Stimulated activated naive B cell treated with anti-CD40 and anti-IgM and Interleukin-4, amounts not matched to agents 10 μg/mL and 1 μg/mL and 100 μg/mL, for 72 hours (primary cell): Measurements from ENCODE around the gene NAV1.
"Not testable (repeated sequence)": the region's sequence is repeated elsewhere in the genome, so short reads cannot be mapped to it uniquely, and the experiment has no call there.

Experiments
- ATAC-seq, 2 donors: fragments of 150-1000 bp; cut with Tn5 transposase; replicated peaks; 2 replicates each; pipeline ENCODE4 v1.10.0; 2021; ENCODE audit warnings: moderate library complexity in 1 of 2
- DNase-seq: peaks from one replicate; pipeline ENCODE4 v3.0.0; 2021
- H3K27ac Mint-ChIP-seq: one replicate; pipeline ENCODE4 v1.8.0; 2022; ENCODE audit warnings: mild to moderate bottlenecking, mixed read lengths
- H3K27me3 Mint-ChIP-seq, 2 donors: one replicate each; pipeline ENCODE4 v1.8.0; 2022; ENCODE audit warnings: mixed read lengths in 2 of 2
- H3K36me3 Mint-ChIP-seq, 2 donors: one replicate each; pipeline ENCODE4 v1.8.0; 2022; ENCODE audit warnings: mixed read lengths in 2 of 2, mild to moderate bottlenecking in 1 of 2
- H3K4me1 Mint-ChIP-seq, 2 donors: one replicate each; pipeline ENCODE4 v1.8.0; 2022; ENCODE audit warnings: mixed read lengths in 2 of 2, mild to moderate bottlenecking in 1 of 2
- H3K4me3 Mint-ChIP-seq, 2 donors: one replicate each; pipeline ENCODE4 v1.8.0; 2022; ENCODE audit warnings: mild to moderate bottlenecking in 2 of 2, mixed read lengths in 2 of 2, moderate library complexity in 1 of 2
- H3K9me3 Mint-ChIP-seq, 2 donors: one replicate each; pipeline ENCODE4 v1.8.0; 2022; ENCODE audit warnings: mixed read lengths in 2 of 2, mild to moderate bottlenecking in 1 of 2

Gene NAV1

GRCh38 chr1:201509601-201510374 lies 29.1 kb upstream of the NAV1 start:
- H3K27me3 Mint-ChIP-seq, result no peaks in the 10 kb centered on the region
- ATAC-seq (no peak), DNase-seq (no peak)
- H3K27ac Mint-ChIP-seq, result no peak overlapping the region
- H3K4me3 Mint-ChIP-seq, result no peak overlapping the region
- no peaks in the 10 kb centered on the region for H3K9me3 Mint-ChIP-seq
- H3K4me1 Mint-ChIP-seq, result peaks cover 27 to 37% of the 10 kb centered on the region in 2 donors
- H3K36me3 Mint-ChIP-seq, result peaks cover 7 to 8% of the 10 kb centered on the region in 2 donors

- Mint-ChIP-seq H3K27me3 (no peaks in the 10 kb centered on the region), H3K36me3 (peaks cover 3 to 14% of the 10 kb centered on the region in 2 donors), H3K9me3 (no peaks in the 10 kb centered on the region), H3K4me3 (no peak overlapping the region), H3K27ac (no peak overlapping the region), H3K4me1 (peaks cover 20 to 28% of the 10 kb centered on the region in 2 donors)
- DNase-seq (no peak), ATAC-seq (no peak)
Measured at GRCh38 chr1:201510734-201511133, 28.2 kb upstream of the NAV1 start.

- Mint-ChIP-seq H3K27me3 (no peaks in the 10 kb centered on the region), H3K9me3 (no peaks in the 10 kb centered on the region), H3K27ac (no peak overlapping the region), H3K36me3 (peaks cover 3 to 15% of the 10 kb centered on the region in 2 donors), H3K4me1 (peaks cover 17 to 21% of the 10 kb centered on the region in 2 donors), H3K4me3 (no peak overlapping the region)
- DNase-seq, result no peak
- ATAC-seq, result no peak
Measured at GRCh38 chr1:201511396-201511940, 27.5 kb upstream of the NAV1 start.

GRCh38 chr1:201511941-201512539 lies 26.9 kb upstream of the NAV1 start:
- ATAC-seq (no peak), DNase-seq (no peak)
- Mint-ChIP-seq H3K36me3 (peaks cover 3 to 16% of the 10 kb centered on the region in 2 donors), H3K27ac (no peak overlapping the region), H3K4me1 (peaks cover 18 to 19% of the 10 kb centered on the region in 2 donors), H3K4me3 (no peak overlapping the region), H3K9me3 (no peaks in the 10 kb centered on the region), H3K27me3 (no peaks in the 10 kb centered on the region)

GRCh38 chr1:201513498-201514243 lies 25.3 kb upstream of the NAV1 start:
- Mint-ChIP-seq H3K27me3 (no peaks in the 10 kb centered on the region), H3K9me3 (no peaks in the 10 kb centered on the region), H3K4me3 (no peak overlapping the region), H3K4me1 (peaks cover 9 to 12% of the 10 kb centered on the region in 2 donors), H3K36me3 (peaks cover 3 to 21% of the 10 kb centered on the region in 2 donors), H3K27ac (no peak overlapping the region)
- ATAC-seq (no peak), DNase-seq (no peak)

GRCh38 chr1:201514466-201514865 lies 24.5 kb upstream of the NAV1 start:
- H3K27me3 Mint-ChIP-seq, result no peaks in the 10 kb centered on the region

GRCh38 chr1:201515062-201515750 lies 23.7 kb upstream of the NAV1 start:
- no peak for DNase-seq
- Mint-ChIP-seq H3K27ac (no peak overlapping the region), H3K36me3 (peaks cover under 1 to 19% of the 10 kb centered on the region in 2 donors), H3K9me3 (no peaks in the 10 kb centered on the region), H3K4me1 (peaks cover 9 to 10% of the 10 kb centered on the region in 2 donors), H3K27me3 (no peaks in the 10 kb centered on the region), H3K4me3 (no peak overlapping the region)
- no peak for ATAC-seq

More at GRCh38 chr1:201514466-201514865, 24.5 kb upstream of the NAV1 start:
- Mint-ChIP-seq H3K36me3 (peaks cover 3 to 21% of the 10 kb centered on the region in 2 donors), H3K4me1 (peaks cover 9 to 12% of the 10 kb centered on the region in 2 donors), H3K27ac (no peak overlapping the region), H3K4me3 (no peak overlapping the region), H3K9me3 (no peaks in the 10 kb centered on the region)
- DNase-seq (no peak), ATAC-seq (no peak)

- H3K27ac Mint-ChIP-seq, result no peak overlapping the region
- no peak overlapping the region for H3K4me3 Mint-ChIP-seq
- no peak for ATAC-seq
Measured at GRCh38 chr1:201515895-201516294, 23.0 kb upstream of the NAV1 start.

GRCh38 chr1:201516511-201517127 lies 22.3 kb upstream of the NAV1 start:
- H3K36me3 Mint-ChIP-seq, result peaks cover 5 to 26% of the 10 kb centered on the region in 2 donors
- H3K4me3 Mint-ChIP-seq, result no peak overlapping the region
- H3K9me3 Mint-ChIP-seq, result no peaks in the 10 kb centered on the region
- no peak overlapping the region for H3K27ac Mint-ChIP-seq
- no peaks in the 10 kb centered on the region for H3K27me3 Mint-ChIP-seq
- ATAC-seq (no peak), DNase-seq (no peak)
- H3K4me1 Mint-ChIP-seq, result peaks cover 6 to 8% of the 10 kb centered on the region in 2 donors

More at GRCh38 chr1:201515895-201516294, 23.0 kb upstream of the NAV1 start:
- DNase-seq, result no peak
- H3K9me3 Mint-ChIP-seq, result no peaks in the 10 kb centered on the region
- H3K27me3 Mint-ChIP-seq, result no peaks in the 10 kb centered on the region
- H3K4me1 Mint-ChIP-seq, result peaks cover 9 to 10% of the 10 kb centered on the region in 2 donors
- H3K36me3 Mint-ChIP-seq, result peaks cover 2 to 22% of the 10 kb centered on the region in 2 donors

GRCh38 chr1:201517631-201518030 lies 21.3 kb upstream of the NAV1 start:
- Mint-ChIP-seq H3K27me3 (no peaks in the 10 kb centered on the region), H3K4me1 (peaks cover 0 to 4% of the 10 kb centered on the region in 2 donors), H3K27ac (no peak overlapping the region), H3K4me3 (no peak overlapping the region), H3K36me3 (peaks cover 13 to 36% of the 10 kb centered on the region in 2 donors), H3K9me3 (peaks cover 3 to 5% of the 10 kb centered on the region in 2 donors)
- ATAC-seq (no peak), DNase-seq (no peak)

GRCh38 chr1:201518071-201518470 lies 20.9 kb upstream of the NAV1 start:
- Mint-ChIP-seq H3K27me3 (no peaks in the 10 kb centered on the region), H3K36me3 (peaks cover 14 to 38% of the 10 kb centered on the region in 2 donors)
- no peak for ATAC-seq

GRCh38 chr1:201520046-201520575 lies 18.8 kb upstream of the NAV1 start:
- not testable (repeated sequence) for DNase-seq, H3K27me3 Mint-ChIP-seq, H3K4me3 Mint-ChIP-seq, H3K4me1 Mint-ChIP-seq, H3K27ac Mint-ChIP-seq, H3K9me3 Mint-ChIP-seq, ATAC-seq
- H3K36me3 Mint-ChIP-seq, result peaks cover 22 to 43% of the 10 kb centered on the region in 2 donors

More at GRCh38 chr1:201518071-201518470, 20.9 kb upstream of the NAV1 start:
- DNase-seq, result no peak
- Mint-ChIP-seq H3K4me3 (no peak overlapping the region), H3K27ac (no peak overlapping the region), H3K9me3 (peaks cover 3 to 5% of the 10 kb centered on the region in 2 donors), H3K4me1 (peaks cover 0 to 3% of the 10 kb centered on the region in 2 donors)

- Mint-ChIP-seq H3K27ac (peak overlapping the region; percentile 51), H3K36me3 (peaks cover 26 to 60% of the 10 kb centered on the region in 2 donors), H3K4me1 (peaks cover 2 to 10% of the 10 kb centered on the region in 2 donors), H3K27me3 (peaks cover 0 to under 1% of the 10 kb centered on the region in 2 donors), H3K4me3 (no peak overlapping the region), H3K9me3 (peaks cover 5 to 7% of the 10 kb centered on the region in 2 donors)
- DNase-seq, result no peak
- no peak for ATAC-seq
Measured at GRCh38 chr1:201525193-201525778, 13.6 kb upstream of the NAV1 start.
